Heart left ventricle (tissue), 13 donors: ENCODE data around the gene CYP46A1.

Experiments
- CTCF ChIP-seq, 12 donors: fragments of 200-600 bp; sonication (generic) in 4 of 12; IDR thresholded peaks; one replicate each; pipeline versions ENCODE4 v1.5.0 to v1.8.0; 2018 to 2022; ENCODE audit warnings: antibody characterized with exemption in 12 of 12, mild to moderate bottlenecking in 5 of 12
- POLR2A ChIP-seq, 2 donors: fragments of 450-650 bp; IDR thresholded peaks; one replicate each; pipeline ENCODE4 v1.6.1; 2017; ENCODE audit warnings: antibody characterized with exemption in 2 of 2, mild to moderate bottlenecking in 2 of 2, moderate library complexity in 2 of 2
- donor health status: ischemic (EF 13 %, LVEDD 7.1; RV severe dilation, severe dysfunction).
- donor health status: DM: no; HTN: yes; CAD: no.
- donor health status: DM: no; HTN: no; CAD: no.
- donor health status: ischemic (EF 25% LVEDD 6.9; RV normal size, moderate dysfunction).
- donor health status: ischemic (EF 25% LVEDD 5.7; RV mildly dilated, moderate dysfunction).
- donor health status: ischemic (EF 35%, LVEDD 5.7; RV mildly dilated, moderate dysfunction).
- donor health status: nonischemic (EF 11% LVEDD 7.7; RV severe dilation, severe dysfunction).
- donor health status: DM: yes; HTN: yes; CAD: no.
- donor health status: PGD.
- donor health status: ischemic (EF 29% LVEDD 5.4; RV normal size, mild dysfunction).
- donor health status: nonischemic (EF 23%, LVEDD 6.1; RV moderate dilation, normal function).

GRCh38 chr14:99656171-99656570, 27.9 kb upstream of the CYP46A1 start:
- TF ChIP-seq CTCF (IDR thresholded peaks at IDR 0.05) (no peak), POLR2A (IDR thresholded peaks at IDR 0.05) (no peak)
